HG03159 (cell line): Measurements from ENCODE around the gene HM13.
"Not testable (repeated sequence)": the region's sequence is repeated elsewhere in the genome, so short reads cannot be mapped to it uniquely, and the experiment has no call there.

Source experiments
- ATAC-seq: cut with Tn5 transposase; IDR thresholded peaks from one replicate; pipeline ENCODE4 v1.9.1; 2021; ENCODE audit warnings: mild to moderate bottlenecking, moderate library complexity; ENCODE audit not compliant: unreplicated experiment

Gene HM13

DNA sequence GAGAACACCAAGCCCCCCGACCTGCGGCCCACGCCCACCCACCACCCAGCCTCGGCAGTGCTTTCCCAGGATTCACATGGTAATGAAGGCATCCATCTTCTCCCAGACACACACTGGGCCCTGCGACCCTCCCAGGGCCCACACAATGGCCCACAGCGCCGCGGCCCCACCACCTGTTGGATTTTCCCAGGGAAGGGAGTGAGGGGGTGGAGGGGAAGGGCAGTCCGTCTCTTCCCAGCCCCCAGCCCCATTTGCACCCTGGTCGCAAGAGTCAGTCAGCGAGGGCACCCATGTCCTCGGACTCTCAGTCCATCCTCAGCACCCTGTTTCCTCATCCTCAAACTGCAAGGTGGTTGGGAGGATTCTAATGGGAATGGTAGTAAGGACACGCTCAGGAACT lies 67.1 kb downstream of the HM13 start:
- ATAC-seq: no peak

GRCh38 chr20:31587545-31588389 lies 73.5 kb downstream of the HM13 start:
- no peak for ATAC-seq

DNA sequence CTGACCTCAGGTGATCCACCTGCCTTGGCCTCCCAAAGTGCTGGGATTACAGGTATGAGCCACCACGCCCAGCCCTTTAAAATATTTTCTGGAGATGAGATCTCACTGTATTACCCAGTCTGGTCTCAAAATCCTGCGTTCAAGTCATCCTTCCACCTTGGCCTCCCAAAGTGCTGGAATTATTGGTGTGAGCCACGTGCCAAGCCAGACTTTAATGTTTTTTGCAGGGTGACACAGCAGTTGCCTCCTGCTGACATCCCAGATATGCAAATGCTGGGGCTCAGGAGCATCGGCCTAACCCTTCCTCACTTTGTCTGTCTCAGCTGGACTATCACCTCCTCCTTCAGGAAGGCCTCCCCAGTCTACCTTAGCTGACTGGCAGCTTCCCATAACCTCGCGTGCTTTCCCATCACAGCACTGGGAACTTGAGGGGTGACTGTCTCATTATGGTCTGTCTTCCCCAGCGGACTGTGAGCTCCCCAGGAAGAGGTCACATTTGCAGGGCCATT lies 76.5 kb downstream of the HM13 start:
- no peak for ATAC-seq

DNA sequence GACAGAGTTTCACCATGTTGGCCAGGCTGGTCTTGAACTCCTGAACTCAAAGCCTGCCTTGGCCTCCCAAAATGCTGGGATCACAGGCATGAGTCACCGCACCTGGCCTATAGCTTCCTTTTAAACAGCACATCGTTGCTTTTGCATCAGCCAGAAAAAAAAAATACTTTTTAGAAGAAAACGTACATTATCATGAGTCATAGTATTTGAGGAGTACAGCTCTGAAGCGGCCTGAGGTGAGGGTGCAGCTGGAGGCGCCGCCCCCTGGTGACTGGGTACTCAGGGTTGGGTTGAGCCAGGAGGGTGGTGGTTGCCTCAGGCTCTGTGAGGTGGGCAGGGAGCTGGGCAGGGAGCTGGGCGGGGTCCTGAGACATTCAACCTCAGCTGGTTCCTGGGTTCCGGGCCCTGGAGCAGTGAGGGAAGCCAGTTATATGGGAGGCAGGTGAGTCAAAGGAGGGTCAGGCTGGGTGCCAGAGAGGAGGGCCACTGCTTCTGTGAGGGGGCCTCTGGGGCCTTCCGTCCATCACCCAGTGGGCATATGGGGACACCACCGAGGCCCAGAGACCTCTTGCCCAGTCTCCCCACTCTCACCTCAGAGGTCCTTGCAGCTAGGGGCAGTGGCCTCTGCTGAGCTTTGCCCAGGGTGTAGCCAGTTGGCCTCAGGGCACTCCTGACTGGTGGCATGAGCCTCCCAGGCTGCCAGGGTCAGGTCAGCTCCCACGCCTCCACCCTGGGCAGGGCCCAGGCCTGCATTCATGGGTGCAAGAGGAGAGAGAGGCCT lies 79.2 kb downstream of the HM13 start:
- ATAC-seq: no peak

- ATAC-seq: no peak
These were observed 79.8 kb downstream of the HM13 start for GRCh38 chr20:31594002-31594557.

DNA sequence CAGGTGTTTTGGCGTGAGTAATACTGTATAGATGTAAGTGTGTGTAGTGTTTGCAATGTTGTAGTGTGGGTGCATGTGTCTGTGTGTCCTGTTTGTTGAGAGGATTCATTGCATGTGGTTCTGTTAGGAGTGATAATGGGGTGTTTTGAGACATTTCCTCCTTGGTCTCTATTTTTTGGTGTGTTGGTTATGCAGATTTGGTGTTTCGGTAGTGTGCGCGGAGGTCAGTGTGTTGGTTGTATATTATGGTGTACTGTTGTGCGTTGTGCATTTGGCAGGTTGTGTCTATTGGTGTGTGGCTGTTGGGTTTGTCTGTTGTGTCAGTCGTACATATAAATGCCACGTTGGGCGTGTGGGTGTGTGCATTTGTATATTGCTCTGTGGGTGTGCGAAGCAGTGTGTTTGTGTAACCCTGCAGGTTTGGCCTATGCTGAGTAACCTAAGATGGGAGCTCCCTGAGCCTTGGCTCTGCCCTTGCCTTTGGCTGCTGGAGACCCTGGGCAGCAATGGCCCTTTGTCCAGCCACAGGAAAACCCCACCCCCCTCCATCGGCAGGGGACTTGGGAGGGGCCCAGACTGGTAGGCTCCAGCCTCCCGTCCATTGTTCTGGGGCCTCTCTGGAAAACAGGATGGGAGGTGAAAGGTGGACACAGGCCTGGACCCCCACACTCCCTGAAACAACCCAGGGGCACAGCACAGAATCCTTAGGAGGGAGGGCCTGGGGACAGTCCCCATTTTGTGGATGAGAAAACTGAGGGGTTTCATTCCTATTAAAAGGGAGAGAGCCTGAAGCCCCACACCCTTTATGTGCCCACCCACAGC lies 80.5 kb downstream of the HM13 start:
- no peak for ATAC-seq

DNA sequence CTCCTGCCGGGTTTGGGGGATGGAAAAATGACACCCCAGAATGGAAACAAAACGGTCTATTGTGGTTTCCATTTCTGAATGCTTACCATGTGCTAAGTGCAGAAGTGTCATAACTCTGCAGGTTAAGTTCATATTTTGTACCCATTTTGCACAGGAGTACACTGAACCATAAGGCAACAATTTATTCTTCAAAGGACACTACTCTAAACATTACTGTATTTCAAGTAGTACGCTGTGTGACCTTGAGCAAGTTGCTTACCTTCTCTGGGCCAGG lies 81.1 kb downstream of the HM13 start:
- no peak for ATAC-seq

GRCh38 chr20:31595654-31596411 lies 81.6 kb downstream of the HM13 start:
- ATAC-seq: no peak

- ATAC-seq: not testable (repeated sequence)
These were observed 82.1 kb downstream of the HM13 start for GRCh38 chr20:31596412-31596715.

GRCh38 chr20:31596831-31597480 lies 82.7 kb downstream of the HM13 start:
- no peak for ATAC-seq

DNA sequence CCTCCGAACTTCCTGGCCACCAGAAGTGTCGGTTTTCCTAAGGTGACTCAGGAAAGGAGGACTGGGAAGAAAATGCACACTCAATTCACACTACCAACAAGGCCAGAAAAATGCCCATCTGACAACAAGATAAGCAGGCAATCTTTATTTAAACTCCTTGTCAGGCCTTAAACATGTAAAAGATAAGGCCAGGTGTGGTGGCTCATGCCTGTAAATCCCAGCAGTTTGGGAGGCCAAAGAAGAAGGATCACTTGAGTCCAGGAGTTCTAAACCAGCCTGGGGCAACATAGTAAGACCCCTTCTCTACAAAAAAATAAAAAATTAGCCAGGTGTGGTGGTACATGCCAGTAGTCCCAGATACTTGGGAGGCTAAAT lies 83.2 kb downstream of the HM13 start:
- no peak for ATAC-seq

GRCh38 chr20:31602431-31602778 lies 88.2 kb downstream of the HM13 start:
- ATAC-seq: no peak

DNA sequence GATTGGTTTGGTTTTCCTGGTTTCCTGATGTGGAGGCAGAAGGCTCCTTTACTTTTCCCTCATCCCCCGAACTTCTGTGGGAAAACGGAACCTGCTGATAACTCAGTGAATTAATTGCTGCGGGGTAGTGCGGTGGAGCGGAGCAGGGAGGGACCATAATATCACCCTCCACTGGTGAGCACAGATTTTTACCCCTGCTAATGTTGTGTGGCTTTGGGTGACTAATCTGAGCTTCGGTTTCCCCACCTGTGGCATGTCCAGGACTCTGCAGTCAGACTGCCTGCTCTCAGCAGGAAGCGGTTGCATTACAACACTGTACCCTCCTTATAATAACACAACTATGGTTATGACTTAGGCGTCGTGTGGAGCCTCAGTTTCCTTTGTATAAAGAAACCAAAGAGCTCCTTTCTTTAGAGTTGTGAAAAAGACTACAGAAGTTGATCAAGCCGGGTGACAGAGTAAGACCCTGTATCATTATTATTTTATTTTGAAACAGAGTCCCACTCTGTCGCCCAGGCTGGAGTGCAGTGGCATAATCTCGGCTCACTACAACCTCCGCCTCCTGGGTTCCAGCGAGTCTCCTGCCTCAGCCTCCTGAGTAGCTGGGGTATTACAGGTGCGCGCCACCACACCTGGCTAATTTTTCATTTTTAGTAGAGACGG lies 88.7 kb downstream of the HM13 start:
- ATAC-seq: no peak

- peak; percentile 46 for ATAC-seq
These were observed 89.8 kb downstream of the HM13 start for GRCh38 chr20:31603822-31604566.

- no peak for ATAC-seq
These were observed 90.4 kb downstream of the HM13 start for GRCh38 chr20:31604567-31605030.

DNA sequence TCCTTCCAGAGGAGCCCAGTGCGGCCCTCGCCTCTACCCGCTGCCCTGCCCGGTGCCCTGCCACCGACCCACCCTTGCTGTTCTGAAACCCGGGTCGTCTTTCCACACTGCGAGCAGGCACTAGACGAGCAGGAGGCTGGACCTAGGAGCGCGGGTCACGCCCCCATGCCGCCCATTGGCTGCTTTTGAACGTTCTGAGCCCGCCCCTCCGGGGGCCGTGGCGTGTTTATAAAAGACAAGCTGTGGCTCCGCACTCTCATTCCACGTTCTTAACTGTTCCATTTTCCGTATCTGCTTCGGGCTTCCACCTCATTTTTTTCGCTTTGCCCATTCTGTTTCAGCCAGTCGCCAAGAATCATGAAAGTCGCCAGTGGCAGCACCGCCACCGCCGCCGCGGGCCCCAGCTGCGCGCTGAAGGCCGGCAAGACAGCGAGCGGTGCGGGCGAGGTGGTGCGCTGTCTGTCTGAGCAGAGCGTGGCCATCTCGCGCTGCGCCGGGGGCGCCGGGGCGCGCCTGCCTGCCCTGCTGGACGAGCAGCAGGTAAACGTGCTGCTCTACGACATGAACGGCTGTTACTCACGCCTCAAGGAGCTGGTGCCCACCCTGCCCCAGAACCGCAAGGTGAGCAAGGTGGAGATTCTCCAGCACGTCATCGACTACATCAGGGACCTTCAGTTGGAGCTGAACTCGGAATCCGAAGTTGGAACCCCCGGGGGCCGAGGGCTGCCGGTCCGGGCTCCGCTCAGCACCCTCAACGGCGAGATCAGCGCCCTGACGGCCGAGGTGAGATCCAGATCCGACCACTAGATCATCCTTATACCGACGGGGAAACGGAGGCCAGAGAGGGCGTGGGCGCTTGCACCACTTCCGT lies 91.0 kb downstream of the HM13 start, which contains the start of gene ID1:
TSS of gene ID1 (plus strand) at position 259 of the 871 bp plus-strand sequence. CDS start at position 358, 99 bp downstream.
- peak; percentile 86 for ATAC-seq

DNA sequence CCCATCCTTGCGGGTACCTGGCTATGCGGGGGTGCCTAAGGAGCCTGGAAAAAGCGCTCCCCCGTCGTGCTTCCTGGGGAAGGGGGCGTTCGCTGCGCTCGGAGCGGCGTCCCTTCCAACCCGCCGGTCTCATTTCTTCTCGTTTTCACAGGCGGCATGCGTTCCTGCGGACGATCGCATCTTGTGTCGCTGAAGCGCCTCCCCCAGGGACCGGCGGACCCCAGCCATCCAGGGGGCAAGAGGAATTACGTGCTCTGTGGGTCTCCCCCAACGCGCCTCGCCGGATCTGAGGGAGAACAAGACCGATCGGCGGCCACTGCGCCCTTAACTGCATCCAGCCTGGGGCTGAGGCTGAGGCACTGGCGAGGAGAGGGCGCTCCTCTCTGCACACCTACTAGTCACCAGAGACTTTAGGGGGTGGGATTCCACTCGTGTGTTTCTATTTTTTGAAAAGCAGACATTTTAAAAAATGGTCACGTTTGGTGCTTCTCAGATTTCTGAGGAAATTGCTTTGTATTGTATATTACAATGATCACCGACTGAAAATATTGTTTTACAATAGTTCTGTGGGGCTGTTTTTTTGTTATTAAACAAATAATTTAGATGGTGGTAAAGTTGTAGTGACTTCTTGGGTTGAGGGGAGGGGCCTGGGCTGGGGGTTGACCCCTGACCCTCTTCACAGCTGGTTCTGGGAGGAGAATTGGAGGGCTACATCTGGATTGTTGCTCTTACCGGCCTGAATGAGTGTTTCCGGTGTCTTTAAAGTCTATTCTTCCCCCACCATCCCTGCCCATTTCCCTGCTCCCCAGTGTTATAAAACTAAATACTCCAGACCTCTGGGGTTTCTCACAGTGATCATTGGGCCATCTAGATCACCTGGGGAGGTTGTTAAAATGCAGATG lies 91.9 kb downstream of the HM13 start:
- ATAC-seq: no peak
